ENCODE data around the gene EPS15.

Gene EPS15

DNA sequence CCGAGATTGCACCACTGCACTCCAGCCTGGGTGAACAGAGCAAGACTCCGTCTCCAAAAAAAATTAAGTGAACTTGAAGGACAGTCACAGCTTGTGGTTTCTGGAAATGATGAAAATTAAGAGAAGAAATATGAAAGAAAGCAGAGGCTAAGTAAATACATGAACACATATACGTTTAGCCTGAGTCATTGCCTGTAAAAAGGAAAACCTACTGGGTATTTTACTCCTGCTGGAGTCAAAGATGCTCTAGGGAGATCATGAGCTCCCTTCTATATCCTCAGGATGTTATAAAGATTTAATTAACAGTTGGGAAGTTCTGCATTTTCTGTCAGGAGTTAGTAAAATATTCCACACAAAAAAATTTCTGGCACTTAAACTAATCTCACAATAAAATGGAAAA lies 145.2 kb downstream of the EPS15 start:
- DNase-seq (ENCODE audit: low read depth), result no peak

DNA sequence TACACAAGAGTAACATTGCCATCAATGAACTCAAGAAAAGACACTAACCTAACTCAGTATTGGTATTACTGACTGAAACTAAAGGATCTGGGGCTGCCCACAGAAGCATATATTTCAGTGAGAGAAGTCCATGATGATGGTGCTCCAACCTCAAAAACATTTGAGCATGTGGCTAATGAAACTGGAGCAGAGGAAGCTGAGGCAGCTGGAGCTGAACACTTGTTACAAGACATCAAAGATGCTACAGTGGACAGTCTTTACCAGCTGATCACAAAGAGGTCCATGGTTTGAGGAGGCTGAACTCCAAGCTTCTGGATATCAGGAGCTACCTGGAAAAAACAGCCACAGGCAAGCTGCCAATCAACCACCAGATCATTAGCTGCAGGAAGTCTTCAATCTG lies 146.5 kb downstream of the EPS15 start:
- DNase-seq (ENCODE audit: low read depth), result no peak

DNA sequence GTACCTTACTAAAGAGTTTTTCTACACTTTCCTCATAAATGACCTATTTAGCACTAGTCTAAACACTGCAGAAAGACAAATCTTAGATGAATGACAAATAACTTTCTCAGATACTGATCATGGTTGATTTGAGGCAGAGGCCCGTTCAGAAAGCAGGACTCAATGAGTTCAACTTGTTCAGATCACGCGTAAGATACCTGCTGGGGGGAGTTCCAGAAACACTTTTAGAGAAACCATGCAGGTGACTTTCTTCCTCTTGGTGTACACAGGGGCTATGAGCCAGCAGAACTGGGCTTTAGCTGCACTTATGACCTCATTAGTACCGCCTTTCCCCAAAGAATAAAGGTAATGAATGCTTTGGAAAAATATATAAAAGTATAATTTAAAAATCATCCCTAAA lies 149.9 kb downstream of the EPS15 start:
- DNase-seq (ENCODE audit: low read depth), result no peak

GRCh38 chr1:51365774-51366173 lies 153.3 kb downstream of the EPS15 start:
- no peak for DNase-seq (ENCODE audit: low read depth)

DNA sequence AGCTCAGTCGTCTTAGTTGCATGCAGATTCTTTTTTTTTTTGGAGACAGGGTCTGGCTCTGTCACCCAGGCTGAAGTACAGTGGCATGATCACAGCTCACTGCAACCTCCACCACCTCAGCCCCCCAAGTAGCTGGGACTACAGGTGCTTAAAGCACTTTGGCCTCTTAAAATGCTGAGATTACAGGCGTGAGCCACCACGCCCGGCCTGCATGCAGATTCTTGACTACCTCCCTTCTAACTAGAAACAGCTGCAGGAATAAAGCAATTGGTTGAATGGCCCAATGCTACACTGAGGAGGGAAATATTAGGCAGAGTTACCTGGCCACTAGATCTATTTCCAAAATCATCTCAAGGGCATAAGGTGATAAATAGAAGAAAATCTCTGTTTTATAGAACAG lies 159.2 kb downstream of the EPS15 start:
- DNase-seq (ENCODE audit: low read depth), result no peak

GRCh38 chr1:51355382-51355781 lies 163.7 kb downstream of the EPS15 start:
- DNase-seq (ENCODE audit: low read depth), result no peak

GRCh38 chr1:51354416-51354815 lies 164.7 kb downstream of the EPS15 start:
- no peak for DNase-seq (ENCODE audit: low read depth)

GRCh38 chr1:51351907-51352306 lies 167.2 kb downstream of the EPS15 start:
- DNase-seq (ENCODE audit: low read depth), result no peak

- DNase-seq (ENCODE audit: low read depth), result no peak
Observed at GRCh38 chr1:51349862-51350261, 169.2 kb downstream of the EPS15 start.

GRCh38 chr1:51348147-51348527 lies 170.9 kb downstream of the EPS15 start:
- no peak for DNase-seq (ENCODE audit: low read depth)

DNA sequence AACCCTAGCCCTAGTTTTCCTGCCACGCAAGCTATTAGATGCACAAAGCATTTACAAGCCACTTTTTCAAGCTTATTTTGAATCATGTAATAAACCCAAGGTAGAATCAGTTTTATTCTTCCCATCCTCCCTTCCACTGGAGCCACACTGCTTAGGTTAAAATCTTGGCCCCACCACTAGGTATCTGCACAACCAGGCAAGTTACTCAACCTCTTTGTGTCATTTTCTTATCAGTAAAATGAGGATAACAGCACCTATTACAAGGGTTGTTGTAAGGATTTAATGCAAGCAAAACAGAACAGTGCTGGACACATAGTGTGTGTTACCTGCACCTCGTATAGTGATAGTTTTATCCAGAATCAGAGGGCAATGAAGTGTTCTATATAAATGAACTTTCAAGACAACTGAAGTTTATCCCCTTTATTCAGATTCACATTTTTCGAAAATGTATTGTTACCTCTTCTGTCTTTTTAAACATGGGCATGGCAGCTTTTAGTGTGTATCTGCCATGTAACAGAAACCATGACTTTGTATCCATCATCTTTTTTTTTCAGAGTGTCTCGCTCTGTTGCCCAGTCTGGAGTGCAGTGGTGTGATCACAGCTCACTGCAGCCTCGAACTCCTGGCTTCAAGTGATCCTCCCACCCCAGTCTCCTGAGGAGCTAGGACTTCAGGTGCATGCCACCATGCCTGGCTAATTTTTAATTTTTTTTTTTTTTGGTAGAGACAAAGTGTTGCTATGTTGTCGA lies 171.5 kb downstream of the EPS15 start:
- no peak for DNase-seq (ENCODE audit: low read depth)

DNA sequence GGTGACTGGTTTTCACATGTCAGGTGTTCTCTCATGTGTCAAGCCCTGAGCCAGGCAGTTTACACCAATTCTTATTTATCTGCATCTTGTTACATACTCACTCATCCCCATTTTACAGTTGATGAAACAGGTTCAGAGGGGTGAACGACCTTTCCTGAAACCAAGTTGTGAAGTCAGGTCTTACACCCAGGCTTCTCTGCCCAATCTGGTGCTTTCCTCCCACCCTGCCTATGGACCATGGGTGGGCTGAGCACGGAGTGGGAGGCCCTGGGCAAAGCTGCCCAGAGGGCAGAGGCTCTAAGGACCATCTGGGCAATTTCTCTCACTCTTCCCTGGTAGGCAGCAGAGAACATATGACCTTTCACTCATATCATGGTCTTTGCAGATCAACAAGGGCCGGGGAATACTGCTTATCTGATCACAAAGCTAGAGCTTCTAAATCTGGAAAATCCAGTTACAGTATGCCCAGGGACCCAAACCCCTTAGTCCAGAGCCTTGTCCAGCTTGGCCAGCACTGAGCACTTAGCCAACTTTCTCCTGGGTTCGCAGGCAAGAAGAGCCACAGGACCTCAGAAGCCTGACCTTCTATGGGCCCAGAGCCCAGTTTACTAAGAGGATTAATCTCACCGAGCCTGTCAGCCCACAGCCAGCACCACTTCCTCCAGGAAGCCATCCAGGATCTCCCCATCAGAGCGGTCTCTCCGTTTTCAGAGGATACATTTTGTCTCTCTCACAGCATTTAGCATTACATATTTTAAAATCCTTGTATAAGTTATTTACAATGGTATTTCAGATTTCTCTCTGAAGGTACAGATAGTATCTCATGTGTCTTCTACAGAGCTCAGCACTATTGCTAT lies 172.8 kb downstream of the EPS15 start:
- no peak for DNase-seq (ENCODE audit: low read depth)

GRCh38 chr1:51345300-51345687 lies 173.8 kb downstream of the EPS15 start:
- DNase-seq (ENCODE audit: low read depth), result no peak

- no peak for DNase-seq (ENCODE audit: low read depth)
Observed at GRCh38 chr1:51344602-51345299, 174.3 kb downstream of the EPS15 start.

- DNase-seq (ENCODE audit: low read depth), result no peak
Observed at GRCh38 chr1:51344276-51344601, 174.8 kb downstream of the EPS15 start.

- no peak for DNase-seq (ENCODE audit: low read depth)
Observed at GRCh38 chr1:51343624-51344023, 175.4 kb downstream of the EPS15 start.

- DNase-seq (ENCODE audit: low read depth), result no peak
Observed at GRCh38 chr1:51342591-51343206, 176.4 kb downstream of the EPS15 start.

- DNase-seq (ENCODE audit: low read depth), result no peak
Observed at GRCh38 chr1:51341876-51342496, 177.1 kb downstream of the EPS15 start.

- DNase-seq (ENCODE audit: low read depth), result no peak
Observed at GRCh38 chr1:51340380-51340779, 178.7 kb downstream of the EPS15 start.

GRCh38 chr1:51336711-51337110 lies 182.4 kb downstream of the EPS15 start:
- no peak for DNase-seq (ENCODE audit: low read depth)

DNA sequence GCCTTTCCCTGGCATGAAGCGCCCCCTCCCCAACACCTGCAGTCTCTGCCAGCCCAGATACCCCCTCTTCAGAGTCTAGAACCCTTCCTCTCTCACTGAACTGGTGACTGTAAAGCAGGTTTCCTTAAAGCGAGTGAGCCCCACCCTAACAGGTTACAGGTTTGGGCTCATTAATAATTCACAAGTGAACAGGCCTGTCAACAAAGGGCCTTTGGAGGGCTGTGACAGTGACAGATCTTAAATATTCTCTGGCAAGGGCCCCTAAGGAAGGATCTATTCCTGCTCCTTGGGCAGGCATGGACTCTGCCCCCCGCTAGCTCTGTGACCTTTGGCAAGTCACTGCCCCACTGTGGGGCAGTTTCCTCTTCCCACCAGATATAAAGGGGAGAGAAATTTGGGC lies 183.1 kb downstream of the EPS15 start:
- no peak for DNase-seq (ENCODE audit: low read depth)
